Measurements from ENCODE around the gene DES. TPM values are rescaled to one million over a fixed set of nuclear protein-coding genes. Genes with fewer than 3 reads are reported as not detected.
"Not testable (repeated sequence)": the region's sequence is repeated elsewhere in the genome, so short reads cannot be mapped to it uniquely, and the experiment has no call there.

Gene DES
- total and polyA plus RNA-seq, 8 donors = 8.7 to 101 (median 28.5) TPM

DNA sequence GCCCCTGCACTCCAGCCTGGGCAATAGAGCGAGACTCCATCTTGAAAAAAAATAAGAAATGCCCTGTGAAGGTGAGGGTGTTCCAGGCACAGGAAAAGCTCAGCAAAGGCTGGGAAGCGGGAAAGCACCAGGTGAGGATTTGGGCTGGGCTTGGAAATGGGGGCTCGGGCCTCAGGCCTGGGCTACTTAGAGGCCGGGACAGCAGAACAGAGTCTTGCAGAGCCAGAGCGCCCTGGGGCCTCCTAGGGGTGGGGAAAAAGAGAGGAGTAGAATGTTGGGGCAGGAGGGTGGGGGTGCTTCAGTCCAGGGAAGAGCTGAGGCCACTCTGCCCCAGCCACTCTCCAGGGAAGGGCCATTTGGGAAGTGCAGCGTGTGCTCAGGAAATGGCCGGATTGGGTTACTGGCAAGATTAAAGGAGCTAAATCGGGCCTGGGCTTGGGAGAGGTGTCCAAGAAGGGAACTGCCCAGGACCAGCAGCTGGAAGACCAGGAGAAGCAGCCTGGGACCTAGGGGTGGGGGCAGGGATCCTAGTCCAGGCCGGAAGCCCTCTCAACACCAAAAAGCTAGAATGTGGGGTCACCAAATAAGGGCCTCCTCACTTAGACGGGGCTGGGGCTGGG lies 13.8 kb upstream of the DES start:
- Histone ChIP-seq H3K4me1 (no peaks in the 10 kb centered on the region), H3K27ac (no peak overlapping the region), H3K36me3 (no peaks in the 10 kb centered on the region), H3K9me3 (no peaks in the 10 kb centered on the region), H3K4me3 (no peak overlapping the region), H3K27me3 (peaks cover 0 to 22% of the 10 kb centered on the region in 2 donors)
- no peak for ATAC-seq
- intact Hi-C loops (cut with DNase I) = no loop called here
- TF ChIP-seq, protein P1, sequence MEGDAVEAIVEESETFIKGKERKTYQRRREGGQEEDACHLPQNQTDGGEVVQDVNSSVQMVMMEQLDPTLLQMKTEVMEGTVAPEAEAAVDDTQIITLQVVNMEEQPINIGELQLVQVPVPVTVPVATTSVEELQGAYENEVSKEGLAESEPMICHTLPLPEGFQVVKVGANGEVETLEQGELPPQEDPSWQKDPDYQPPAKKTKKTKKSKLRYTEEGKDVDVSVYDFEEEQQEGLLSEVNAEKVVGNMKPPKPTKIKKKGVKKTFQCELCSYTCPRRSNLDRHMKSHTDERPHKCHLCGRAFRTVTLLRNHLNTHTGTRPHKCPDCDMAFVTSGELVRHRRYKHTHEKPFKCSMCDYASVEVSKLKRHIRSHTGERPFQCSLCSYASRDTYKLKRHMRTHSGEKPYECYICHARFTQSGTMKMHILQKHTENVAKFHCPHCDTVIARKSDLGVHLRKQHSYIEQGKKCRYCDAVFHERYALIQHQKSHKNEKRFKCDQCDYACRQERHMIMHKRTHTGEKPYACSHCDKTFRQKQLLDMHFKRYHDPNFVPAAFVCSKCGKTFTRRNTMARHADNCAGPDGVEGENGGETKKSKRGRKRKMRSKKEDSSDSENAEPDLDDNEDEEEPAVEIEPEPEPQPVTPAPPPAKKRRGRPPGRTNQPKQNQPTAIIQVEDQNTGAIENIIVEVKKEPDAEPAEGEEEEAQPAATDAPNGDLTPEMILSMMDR (IDR thresholded peaks at IDR 0.05) = no peak
- peak in 1 of 4 donors; percentile 59 for DNase-seq

DNA sequence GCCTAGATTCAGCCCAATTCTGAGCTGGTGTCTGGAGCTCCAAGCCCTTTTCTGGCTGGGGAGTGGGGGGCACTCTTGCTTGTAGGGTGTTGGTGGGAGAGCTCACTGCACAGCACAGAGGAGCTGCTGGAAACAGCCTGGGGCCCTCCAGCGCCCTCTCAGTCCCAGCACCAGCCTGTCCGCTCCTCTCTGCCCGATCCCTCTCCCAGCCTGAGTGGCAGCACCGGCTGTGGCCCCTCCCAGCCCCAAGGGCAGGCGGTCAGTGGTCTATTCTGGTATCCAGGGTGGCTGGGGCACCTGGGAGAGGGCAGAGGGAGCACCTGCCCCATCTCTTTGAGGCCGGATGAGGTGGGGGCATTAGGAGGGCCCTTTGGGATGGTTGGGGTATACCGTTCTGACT lies 13.2 kb upstream of the DES start:
- H3K36me3 ChIP-seq = no peaks in the 10 kb centered on the region
- no peaks in the 10 kb centered on the region for H3K4me1 ChIP-seq
- ATAC-seq (no peak), DNase-seq (peak in 1 of 4 donors; percentile 66)
- intact Hi-C loops (cut with DNase I) = no loop called here
- H3K9me3 ChIP-seq = no peaks in the 10 kb centered on the region
- no peak overlapping the region for H3K27ac ChIP-seq
- TF ChIP-seq, protein P1 (IDR thresholded peaks at IDR 0.05) = no peak
- H3K4me3 ChIP-seq = no peak overlapping the region
- peaks cover 0 to 24% of the 10 kb centered on the region in 2 donors for H3K27me3 ChIP-seq

DNA sequence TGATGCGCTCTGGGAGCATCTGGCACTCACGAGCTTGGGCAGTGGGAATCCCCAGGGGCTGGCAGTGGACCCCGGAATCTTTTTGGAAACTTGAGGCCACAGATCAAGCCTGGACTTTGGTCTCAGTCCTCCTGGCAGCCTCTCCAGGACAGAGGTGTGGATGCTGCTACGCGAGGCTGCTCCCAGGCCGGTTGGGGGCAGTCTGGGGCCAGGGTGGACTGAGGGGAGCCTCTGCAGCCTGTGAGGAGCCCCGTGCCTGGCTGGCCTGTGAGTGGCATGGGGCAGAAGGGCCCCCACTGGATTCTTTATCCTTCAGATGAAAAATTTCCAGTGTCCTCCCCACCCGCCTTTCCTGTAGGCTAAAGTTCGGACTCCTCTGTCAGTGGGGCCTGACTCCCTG lies 12.7 kb upstream of the DES start:
- no peaks in the 10 kb centered on the region for H3K9me3 ChIP-seq
- H3K27ac ChIP-seq = no peak overlapping the region
- H3K4me3 ChIP-seq = no peak overlapping the region
- no peaks in the 10 kb centered on the region for H3K36me3 ChIP-seq
- TF ChIP-seq, protein P1 (IDR thresholded peaks at IDR 0.05) = no peak
- intact Hi-C loops (cut with DNase I) = no loop called here
- ATAC-seq (no peak), DNase-seq (no peak)
- peaks cover 0 to 24% of the 10 kb centered on the region in 2 donors for H3K27me3 ChIP-seq
- H3K4me1 ChIP-seq = no peaks in the 10 kb centered on the region

DNA sequence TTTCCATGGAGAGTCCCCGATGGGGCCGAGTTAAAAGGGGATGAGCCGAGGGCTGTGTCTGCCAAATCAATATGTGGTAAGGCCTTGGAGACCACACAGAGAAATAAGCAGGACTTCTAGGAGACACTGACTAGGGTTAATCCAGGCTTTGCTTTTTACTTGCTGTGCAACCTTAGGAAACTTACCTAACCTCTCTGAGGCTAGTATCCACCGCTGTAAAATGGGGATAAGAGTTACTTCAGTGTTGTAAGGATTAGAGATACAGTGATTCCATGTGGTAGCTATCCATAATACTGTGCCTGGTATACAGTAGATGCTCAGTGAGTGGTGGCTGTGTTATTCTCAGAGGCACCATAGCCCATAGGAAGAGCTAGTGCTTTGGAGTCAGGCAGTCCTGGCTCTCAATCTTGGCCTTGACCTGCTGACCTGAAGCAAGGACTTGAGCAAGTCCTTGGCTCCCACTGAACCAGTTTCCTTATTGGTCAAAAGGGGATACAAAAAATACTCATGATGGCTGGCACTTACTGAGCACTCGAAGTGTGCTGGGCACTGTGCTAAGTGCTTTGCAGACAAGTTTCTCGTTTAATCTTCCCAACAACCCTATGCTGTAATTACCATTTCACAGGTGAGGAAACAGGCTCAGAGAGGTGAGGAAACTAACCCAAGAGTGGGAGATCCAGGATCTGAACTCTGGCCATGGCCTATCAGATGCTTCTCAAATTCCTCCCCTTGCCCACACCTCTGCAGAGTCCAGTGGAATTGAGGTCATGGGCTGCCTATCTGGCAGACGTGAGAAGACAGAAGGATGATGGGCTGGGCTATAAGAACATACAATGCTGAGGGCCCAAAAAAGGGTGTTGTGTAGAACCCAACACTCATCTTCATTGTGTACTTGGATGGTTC lies 12.0 kb upstream of the DES start:
- DNase-seq = no peak
- Histone ChIP-seq H3K9me3 (no peaks in the 10 kb centered on the region), H3K4me1 (no peaks in the 10 kb centered on the region), H3K36me3 (no peaks in the 10 kb centered on the region), H3K27ac (no peak overlapping the region), H3K27me3 (peaks cover 0 to 26% of the 10 kb centered on the region in 2 donors), H3K4me3 (no peak overlapping the region)
- ATAC-seq = peak; percentile 52
- TF ChIP-seq, protein P1 (IDR thresholded peaks at IDR 0.05) = no peak
- intact Hi-C loops (cut with DNase I) = no loop called here

DNA sequence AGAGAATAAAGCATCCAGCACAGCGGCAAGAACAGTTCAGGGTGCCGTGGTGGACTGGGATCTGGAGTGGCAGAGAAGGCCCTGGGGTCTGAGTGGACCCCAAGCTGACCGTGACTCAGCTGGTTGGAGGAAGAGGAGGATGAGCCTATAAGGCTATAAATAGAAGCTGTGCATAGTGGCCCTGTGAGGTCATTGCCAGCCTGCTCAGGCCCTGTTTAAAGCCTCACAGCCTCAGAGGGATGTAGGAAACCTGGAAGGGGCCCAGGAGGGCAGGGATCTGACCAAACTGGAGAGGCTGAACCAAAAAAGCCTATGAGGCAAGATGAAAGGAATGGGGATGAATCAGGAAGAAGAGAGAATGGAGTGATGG lies 11.3 kb upstream of the DES start:
- ATAC-seq (no peak), DNase-seq (no peak)
- TF ChIP-seq, protein P1 (IDR thresholded peaks at IDR 0.05) = no peak
- Histone ChIP-seq H3K4me3 (no peak overlapping the region), H3K27ac (no peak overlapping the region), H3K9me3 (no peaks in the 10 kb centered on the region), H3K36me3 (no peaks in the 10 kb centered on the region), H3K27me3 (peaks cover 0 to 32% of the 10 kb centered on the region in 2 donors), H3K4me1 (no peaks in the 10 kb centered on the region)
- intact Hi-C loops (cut with DNase I) = no loop called here

DNA sequence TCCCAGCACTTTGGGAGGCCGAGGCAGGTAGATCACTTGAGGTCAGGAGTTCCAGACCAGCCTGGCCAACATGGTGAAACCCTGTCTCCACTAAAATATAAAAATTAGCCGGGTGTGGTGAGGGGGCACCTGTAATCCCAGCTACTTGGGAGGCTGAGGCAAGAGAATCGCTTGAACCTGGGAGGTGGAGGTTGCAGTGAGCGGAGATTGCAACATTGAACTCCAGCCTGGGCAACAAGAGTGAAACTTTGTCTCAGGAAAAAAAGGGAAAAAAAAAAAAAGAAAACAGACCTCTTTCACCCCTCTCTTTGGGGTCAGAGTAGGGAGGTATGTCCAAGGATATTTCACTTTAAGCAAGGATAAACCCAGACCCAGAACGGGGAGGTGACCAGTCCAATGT lies 10.8 kb upstream of the DES start:
- peaks cover 0 to 37% of the 10 kb centered on the region in 2 donors for H3K27me3 ChIP-seq
- H3K4me1 ChIP-seq; intact Hi-C loops (cut with DNase I); H3K9me3 ChIP-seq; DNase-seq; H3K27ac ChIP-seq; H3K36me3 ChIP-seq; H3K4me3 ChIP-seq; ATAC-seq: not testable (repeated sequence)

All from left lung (tissue), 10 donors.